ENCODE results near the gene TNFRSF19.

GRCh38 chr13:23618341-23618740 is 48.1 kb downstream of the TNFRSF19 start:
- TF ChIP-seq ATF3 (IDR thresholded peaks at IDR 0.05) = no peak
- TF ChIP-seq CTCF (IDR thresholded peaks at IDR 0.05; ENCODE audit: low read depth, low read length, missing input control) = no peak
- no peak for TF ChIP-seq GABPA (IDR thresholded peaks at IDR 0.05 in 1 of 2, conservative IDR thresholded peaks at IDR 0.05 in 1 of 2)
- no peak for TF ChIP-seq ZBTB33 (IDR thresholded peaks at IDR 0.05)
- TF ChIP-seq REST (IDR thresholded peaks at IDR 0.05) = no peak
- TF ChIP-seq EGR1 (IDR thresholded peaks at IDR 0.05; ENCODE audit: low read depth in 2 of 2) = no peak
- no peak for TF ChIP-seq YY1 (IDR thresholded peaks at IDR 0.05)
- TF ChIP-seq TAF1 (conservative IDR thresholded peaks at IDR 0.05) = no peak
- TF ChIP-seq RAD21 (IDR thresholded peaks at IDR 0.05) = no peak
- no peak for TF ChIP-seq MAX (IDR thresholded peaks at IDR 0.05)
- no peak for TF ChIP-seq SP1 (IDR thresholded peaks at IDR 0.05)
- TF ChIP-seq FOXA1 (IDR thresholded peaks at IDR 0.05) = no peak
- no peak for TF ChIP-seq JUND (IDR thresholded peaks at IDR 0.05)
- no peak for TF ChIP-seq NR2F2 (IDR thresholded peaks at IDR 0.05)

Measured in liver (tissue), 3 donors.